PFSK-1 (cell line): ENCODE data around the gene OXER1.

Source experiments
- FOXP2 ChIP-seq: optimal IDR thresholded peaks from 2 replicates; pipeline ENCODE3; 2011; ENCODE audit warnings: borderline replicate concordance, control low read depth, inconsistent platforms; ENCODE audit not compliant: insufficient read depth; ENCODE audit errors: extremely low read length, extremely low read depth
- POLR2AphosphoS5 ChIP-seq: IDR thresholded peaks from 2 replicates; pipeline ENCODE4 v1.6.1; 2012; ENCODE audit warnings: low read depth, mild to moderate bottlenecking, control low read depth, low read length, moderate library complexity
- REST ChIP-seq, 2 experiments: IDR thresholded peaks; 2 replicates each; pipeline versions ENCODE4 v1.6.1 to v1.8.0; 2011 to 2012; ENCODE audit warnings: low read depth in 2 of 2, low read length in 2 of 2, control low read depth in 1 of 2, inconsistent platforms in 1 of 2, mild to moderate bottlenecking in 1 of 2, moderate library complexity in 1 of 2; ENCODE audit not compliant: insufficient read depth in 1 of 2
- SIN3A ChIP-seq: IDR thresholded peaks from 2 replicates; pipeline ENCODE4 v1.6.1; 2012; ENCODE audit warnings: mild to moderate bottlenecking, low read length, moderate library complexity, borderline replicate concordance; ENCODE audit not compliant: insufficient read depth
- TAF1 ChIP-seq: IDR thresholded peaks from 2 replicates; pipeline ENCODE4 v1.6.1; 2012; ENCODE audit warnings: low read length, control low read depth, borderline replicate concordance; ENCODE audit not compliant: insufficient read depth

- TF ChIP-seq REST (IDR thresholded peaks at IDR 0.05; ENCODE audit: insufficient read depth in 1 of 2, low read depth in 2 of 2, low read length in 2 of 2), result no peak
- TF ChIP-seq TAF1, result no peak
- TF ChIP-seq POLR2AphosphoS5, result no peak
- no peak for TF ChIP-seq SIN3A
- no peak for TF ChIP-seq FOXP2
Measured at GRCh38 chr2:42804891-42805290, 41.0 kb upstream of the OXER1 start.
